TTC549 (cell line): ENCODE data around the gene KRT81.
"Not testable (repeated sequence)": the region's sequence is repeated elsewhere in the genome, so short reads cannot be mapped to it uniquely, and the experiment has no call there.

ENCODE experiments used
- FAIRE-seq: peaks from 2 replicates; lab custom pipeline; 2012; peaks lifted over from hg19 to GRCh38; lab: Jason Lieb, UNC

The KRT81 gene

GRCh38 chr12:52274521-52275120 is 16.7 kb downstream of the KRT81 start, which contains the start of gene KRT86:
TSS of gene KRT86 (plus strand) at chr12:52274645. CDS start at chr12:52301917, 27,272 bp downstream.
- no peak for FAIRE-seq

DNA sequence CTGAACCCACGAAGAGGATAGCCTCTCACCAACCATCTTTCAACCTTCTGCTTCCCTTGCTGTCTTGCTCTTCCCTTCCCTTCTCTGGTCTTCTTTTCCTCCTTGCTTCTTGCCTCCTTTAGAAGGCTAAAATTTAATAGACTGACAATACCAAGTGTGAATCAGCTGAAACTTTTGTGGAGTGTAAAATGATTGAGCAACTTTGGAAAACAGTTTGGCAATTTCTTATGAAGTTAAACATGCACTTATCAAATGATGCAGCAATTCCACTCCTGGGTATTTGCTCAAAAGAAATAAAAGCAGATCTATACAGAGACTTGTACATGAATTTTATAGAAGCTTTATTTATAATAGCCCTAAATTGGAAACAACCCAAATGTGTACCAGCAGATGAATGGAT is 20.2 kb downstream of the KRT81 start:
- no peak for FAIRE-seq

GRCh38 chr12:52270541-52271070 is 20.7 kb downstream of the KRT81 start:
- FAIRE-seq: no peak

DNA sequence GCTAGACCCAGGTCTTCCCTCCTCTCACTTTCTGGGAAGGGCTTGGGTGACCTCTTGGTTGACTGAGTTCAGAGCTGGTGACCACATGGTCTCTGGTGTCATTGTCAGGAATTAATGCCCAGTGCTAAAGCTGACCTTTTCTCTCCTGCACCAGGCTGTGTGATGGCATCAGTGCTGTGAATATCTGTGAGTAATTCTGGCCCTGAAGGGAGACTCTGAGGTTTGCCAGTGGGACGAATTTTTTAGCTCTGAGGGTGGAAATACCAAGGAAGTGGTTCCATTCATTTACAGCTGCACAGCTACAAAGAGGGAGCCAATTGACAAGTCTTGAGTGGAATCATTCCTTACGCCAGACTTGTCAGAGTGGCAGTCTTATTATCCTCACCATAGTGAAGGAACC is 23.1 kb downstream of the KRT81 start:
- FAIRE-seq: no peak

- FAIRE-seq: no peak
Measured at GRCh38 chr12:52267699-52268098, 23.6 kb downstream of the KRT81 start.

DNA sequence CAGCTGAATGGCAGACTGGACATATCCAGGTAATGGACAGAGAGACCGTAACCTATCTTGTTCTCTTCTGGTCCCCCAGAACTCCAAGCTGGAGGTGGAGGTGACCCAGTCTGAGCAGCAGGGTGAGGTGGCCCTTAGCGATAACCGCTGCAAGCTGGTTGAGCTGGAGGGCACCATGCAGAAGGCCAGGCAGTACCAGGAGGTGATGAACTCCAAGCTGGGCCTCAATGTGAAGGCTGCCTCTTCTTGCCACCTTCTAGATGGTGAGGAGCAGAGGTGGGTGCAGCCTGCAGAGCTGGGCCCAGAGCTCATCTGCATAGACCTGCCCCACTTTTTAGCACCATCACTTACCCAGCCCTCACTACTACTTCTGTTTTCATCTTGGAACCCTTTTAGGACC is 24.1 kb downstream of the KRT81 start:
- no peak for FAIRE-seq

DNA sequence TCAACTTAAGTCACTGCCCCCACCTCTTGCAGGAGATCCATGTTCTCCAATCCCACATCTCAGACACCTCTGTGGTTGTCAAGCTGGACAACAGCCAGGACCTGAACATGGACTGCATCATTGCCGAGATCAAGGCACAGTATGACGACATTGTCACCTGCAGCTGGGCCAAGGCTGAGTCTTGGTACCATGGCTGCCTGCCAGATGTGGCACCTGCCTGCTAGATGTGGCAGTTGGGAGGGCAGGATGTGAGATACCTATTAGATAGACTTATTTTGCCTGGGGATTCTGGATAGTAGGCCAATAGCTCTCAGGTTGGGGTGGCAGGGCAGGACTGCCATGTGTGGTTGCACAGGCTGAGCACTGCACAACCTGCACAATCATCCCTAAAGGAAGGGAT is 24.8 kb downstream of the KRT81 start:
- no peak for FAIRE-seq

DNA sequence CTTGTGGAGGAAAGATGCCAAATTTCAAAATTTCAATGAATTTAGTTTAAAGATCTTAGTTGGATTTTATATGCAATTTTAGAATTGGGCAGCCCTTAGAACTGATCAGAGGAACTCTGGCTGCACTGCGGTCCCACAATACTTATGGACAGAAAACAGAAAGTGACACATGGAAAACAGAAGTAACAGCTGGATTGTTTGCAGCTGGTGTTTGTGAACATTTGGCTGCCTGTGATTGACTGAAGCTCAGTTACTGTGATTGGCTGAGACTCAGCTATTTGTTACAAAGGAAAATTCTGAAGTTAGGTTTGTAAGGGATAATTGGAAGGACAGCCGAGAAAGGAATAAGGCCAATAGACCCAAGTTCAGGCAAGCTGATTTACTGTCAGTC is 26.9 kb downstream of the KRT81 start:
- no peak for FAIRE-seq

- FAIRE-seq: no peak
Measured at GRCh38 chr12:52263761-52264434, 27.4 kb downstream of the KRT81 start.

- no peak for FAIRE-seq
Measured at GRCh38 chr12:52262286-52262685, 29.0 kb downstream of the KRT81 start.

GRCh38 chr12:52261208-52261484 is 30.2 kb downstream of the KRT81 start:
- FAIRE-seq: no peak

DNA sequence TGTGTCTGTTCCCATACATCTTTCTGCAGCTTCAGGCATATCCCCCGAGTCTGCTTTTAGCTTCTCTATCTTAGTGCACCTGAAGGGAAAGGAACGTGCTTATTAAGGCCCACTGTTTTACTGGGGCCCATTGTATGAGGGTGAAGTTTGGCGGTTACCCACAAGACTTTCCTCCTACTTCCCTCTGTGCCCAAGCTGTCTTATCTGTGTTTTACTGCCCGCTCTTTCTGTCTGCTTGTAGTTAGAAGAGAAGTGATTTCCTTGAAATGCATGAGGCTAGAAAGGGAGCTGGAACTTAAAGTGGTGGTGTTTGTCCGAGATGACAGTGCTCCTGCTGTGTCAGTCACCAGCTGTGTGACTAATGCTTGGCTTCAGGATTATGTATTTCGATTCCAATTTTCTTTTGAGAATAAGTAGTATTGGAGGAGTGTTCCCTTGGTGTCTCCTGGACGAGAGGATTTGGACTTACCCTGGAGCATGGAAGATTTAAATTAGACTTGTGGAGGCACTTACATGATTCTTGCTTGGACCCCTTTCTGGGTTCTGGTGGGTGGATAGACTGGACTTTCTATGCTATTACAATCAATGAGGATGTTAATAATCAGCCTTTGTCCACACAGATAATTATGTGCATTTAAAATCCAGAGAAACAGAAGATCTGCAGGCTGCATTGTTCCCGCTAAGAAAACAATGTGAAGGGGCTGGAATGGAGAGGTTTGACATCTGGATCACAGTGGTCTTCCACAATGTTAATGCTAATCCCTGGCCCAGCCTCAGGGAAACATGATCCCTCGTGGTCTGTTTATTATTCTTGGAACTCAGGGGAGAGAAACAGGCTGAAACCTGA is 30.8 kb downstream of the KRT81 start:
- no peak for FAIRE-seq

GRCh38 chr12:52259657-52260243 is 31.6 kb downstream of the KRT81 start:
- no peak for FAIRE-seq

GRCh38 chr12:52258335-52258901 is 32.9 kb downstream of the KRT81 start:
- FAIRE-seq: no peak

GRCh38 chr12:52257922-52258321 is 33.4 kb downstream of the KRT81 start:
- FAIRE-seq: not testable (repeated sequence)

DNA sequence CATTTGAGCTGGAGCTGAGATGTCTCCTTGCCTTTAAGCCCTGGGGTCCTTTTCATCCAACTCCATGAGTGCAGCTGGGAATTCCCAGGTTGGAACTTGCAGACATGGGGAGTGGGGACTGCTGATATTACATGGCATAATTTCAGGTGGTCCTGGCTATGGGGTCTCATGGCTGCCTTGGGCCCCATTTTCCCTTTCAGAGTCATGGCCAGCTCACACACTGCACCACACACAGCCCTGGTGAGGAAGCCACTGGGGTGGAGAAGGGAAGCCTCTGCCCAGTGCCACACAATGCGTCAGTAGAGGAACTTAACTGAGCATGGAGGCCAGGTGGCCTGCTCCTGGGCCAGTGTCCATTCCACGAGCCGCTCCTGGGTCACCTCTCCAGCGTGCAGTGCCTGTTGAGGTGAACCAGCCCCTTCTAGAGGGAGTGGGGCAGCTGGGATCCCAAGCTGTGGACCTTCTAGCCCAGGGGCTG is 34.2 kb downstream of the KRT81 start:
- FAIRE-seq: no peak

- FAIRE-seq: no peak
Measured at GRCh38 chr12:52256584-52256935, 34.8 kb downstream of the KRT81 start.

DNA sequence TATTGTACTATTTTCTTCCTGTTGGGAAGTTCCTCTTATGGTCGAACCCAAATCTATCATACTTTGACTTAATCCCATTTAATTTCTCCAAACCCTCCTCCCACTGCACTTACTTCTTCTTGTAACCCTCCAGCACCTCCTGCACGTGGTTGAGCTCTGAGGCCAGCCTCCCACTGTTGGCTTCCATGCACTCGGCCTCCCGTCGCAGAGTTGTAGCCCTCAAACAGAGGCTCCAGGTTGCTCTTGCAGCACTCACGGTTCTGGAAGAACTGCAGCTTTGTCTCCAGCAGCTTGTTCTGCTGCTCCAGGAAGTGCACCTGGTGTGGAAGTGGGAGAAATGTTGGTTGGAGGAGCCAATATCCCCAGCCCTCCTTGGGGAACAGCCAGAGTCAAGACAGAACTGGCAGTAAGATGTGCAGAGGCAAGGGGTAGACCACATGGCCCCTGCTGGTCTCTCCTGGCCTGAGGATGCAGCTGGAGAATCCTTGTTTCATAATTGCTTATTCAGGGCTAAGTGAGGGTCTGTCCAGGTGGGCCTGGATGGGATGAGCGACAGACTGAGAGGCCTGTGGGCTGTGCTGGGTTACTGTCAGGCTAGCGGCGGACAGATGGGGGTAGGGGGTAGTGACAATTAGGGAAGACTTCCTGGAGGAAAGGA is 35.3 kb downstream of the KRT81 start:
- FAIRE-seq: no peak

DNA sequence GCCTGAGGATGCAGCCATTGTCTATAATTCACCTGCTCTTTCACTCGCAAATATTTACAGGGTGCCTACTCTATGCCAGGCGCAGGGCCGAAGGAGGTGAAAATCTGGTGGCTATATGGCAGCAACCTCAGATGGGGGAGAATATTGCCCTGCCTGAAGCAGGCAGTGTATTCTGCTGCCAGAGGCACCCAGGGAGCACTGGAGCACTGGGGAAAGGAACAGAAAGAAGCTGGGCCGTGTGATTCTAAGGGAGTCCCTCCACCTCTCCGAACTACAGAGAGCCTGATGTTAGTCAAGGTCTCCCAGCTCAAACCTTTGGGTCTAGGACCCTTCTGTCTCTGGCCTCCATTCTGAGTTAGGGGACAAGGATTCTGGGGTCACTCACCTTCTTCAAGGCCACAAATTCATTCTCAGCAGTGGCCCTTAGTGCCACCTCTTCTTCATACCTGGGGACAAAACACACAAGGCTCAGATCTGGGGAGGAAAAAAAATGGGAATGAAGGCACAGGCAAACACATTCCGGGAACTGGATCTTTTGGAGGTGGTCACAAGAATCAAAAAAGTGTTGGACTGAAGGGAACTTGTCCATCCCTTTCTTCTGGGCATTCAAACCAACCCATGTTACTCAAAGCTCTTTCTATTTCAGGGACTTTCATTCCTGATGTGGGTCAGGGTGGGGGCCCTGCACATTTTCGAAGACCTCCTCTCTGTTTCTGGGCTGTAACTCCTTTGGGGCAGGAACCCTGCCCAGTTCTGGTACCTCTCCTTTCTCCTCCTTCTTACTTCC is 36.2 kb downstream of the KRT81 start:
- no peak for FAIRE-seq

DNA sequence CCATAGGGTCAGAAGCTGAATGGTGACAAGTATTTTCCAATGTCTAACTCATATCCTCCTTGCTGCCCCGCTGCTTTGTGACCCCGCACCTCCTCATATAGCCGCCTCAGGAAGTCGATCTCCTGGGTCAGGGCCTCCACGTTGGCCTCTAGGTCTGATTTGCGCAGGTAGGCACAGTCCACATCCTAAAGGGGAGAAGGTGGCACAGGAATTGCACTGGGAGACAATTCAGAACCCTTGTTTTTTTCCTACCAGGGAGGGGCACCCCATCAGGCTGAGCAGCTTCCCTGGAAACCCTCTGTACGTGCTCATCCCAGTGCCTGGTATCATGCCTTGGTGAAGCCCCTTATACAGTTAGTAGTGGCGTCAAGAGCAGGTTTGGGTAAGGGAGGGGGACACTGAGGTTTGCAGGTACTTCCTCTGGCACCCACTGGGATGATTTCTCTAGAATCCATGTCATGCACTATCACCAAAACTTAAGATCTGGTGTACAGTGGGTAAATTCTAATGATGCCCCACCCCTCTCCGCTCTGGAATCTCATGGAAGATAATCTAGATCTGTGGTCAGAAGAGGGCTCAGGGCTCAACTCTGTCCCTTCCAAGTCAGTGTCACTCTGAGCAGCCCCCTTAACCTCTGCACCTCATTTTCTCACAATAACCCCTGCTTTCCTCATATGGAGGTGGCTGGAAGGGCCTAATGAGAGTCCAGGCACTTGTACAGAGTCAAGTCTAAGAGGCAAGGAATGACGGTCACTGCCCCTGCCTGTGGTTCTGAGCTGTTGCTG is 37.0 kb downstream of the KRT81 start:
- no peak for FAIRE-seq
